Neural cell (in vitro differentiated cells): ENCODE results near the gene CACNA1D.

ENCODE experiments used
- CTCF ChIP-seq: fragments of 450-650 bp; IDR thresholded peaks from 2 replicates; pipeline ENCODE4 v1.5.1; 2014; ENCODE audit warnings: antibody characterized with exemption, mild to moderate bottlenecking, moderate library complexity; ENCODE audit not compliant: poor library complexity, severe bottlenecking
- POLR2AphosphoS5 ChIP-seq: IDR thresholded peaks from 2 replicates; pipeline ENCODE4 v1.6.1; 2012
- RAD21 ChIP-seq: fragments of 450-650 bp; conservative IDR thresholded peaks from 2 replicates; pipeline ENCODE4 v1.6.1; 2014; ENCODE audit warnings: antibody characterized with exemption, mild to moderate bottlenecking, moderate library complexity
- TAF1 ChIP-seq: IDR thresholded peaks from 2 replicates; pipeline ENCODE4 v1.6.1; 2012; ENCODE audit warnings: low read depth

GRCh38 chr3:53646723-53647122 is 152.3 kb downstream of the CACNA1D start:
- TF ChIP-seq CTCF = no peak
- no peak for TF ChIP-seq RAD21
- TF ChIP-seq POLR2AphosphoS5 = no peak
- no peak for TF ChIP-seq TAF1
